B cell (primary cell): ENCODE measurements around the gene PRR7.

ENCODE experiments used
- CTCF ChIP-seq: fragments of 200-600 bp; IDR thresholded peaks from one replicate; pipeline ENCODE4 v1.8.0; 2022; ENCODE audit warnings: antibody characterized with exemption, mild to moderate bottlenecking
- EZH2 ChIP-seq: IDR thresholded peaks from 2 replicates; pipeline ENCODE4 v1.6.1; 2012; ENCODE audit warnings: borderline replicate concordance, low read depth, mild to moderate bottlenecking, moderate library complexity, low read length; ENCODE audit not compliant: insufficient read depth, poor library complexity, severe bottlenecking

GRCh38 chr5:177444106-177445051 lies 2.2 kb upstream of the PRR7 start:
- no peak for TF ChIP-seq CTCF
- TF ChIP-seq EZH2, result no peak
